Femur (tissue), 1 donor: Measurements from ENCODE around the gene IFIT5.
"Not testable (repeated sequence)": the region's sequence is repeated elsewhere in the genome, so short reads cannot be mapped to it uniquely, and the experiment has no call there.

Experiments
- DNase-seq: peaks from one replicate; pipeline ENCODE4 v3.0.0-alpha.2; 2017

The IFIT5 gene

GRCh38 chr10:89414146-89414878 lies at the start of gene IFIT5:
TSS of gene IFIT5 (plus strand) at chr10:89414568. CDS start at chr10:89414799, 231 bp downstream.
- peak; percentile 88 for DNase-seq

- DNase-seq: peak; percentile 19
Observed at GRCh38 chr10:89367529-89367928, 46.8 kb upstream of the IFIT5 start.

GRCh38 chr10:89368129-89368528 lies 46.2 kb upstream of the IFIT5 start:
- DNase-seq: no peak

- DNase-seq: peak; percentile 79
Observed at GRCh38 chr10:89369156-89370105, 44.9 kb upstream of the IFIT5 start.

- DNase-seq: no peak
Observed at GRCh38 chr10:89371079-89371478, 43.3 kb upstream of the IFIT5 start.

- DNase-seq: no peak
Observed at GRCh38 chr10:89371987-89372386, 42.4 kb upstream of the IFIT5 start.

- DNase-seq: peak; percentile 84
Observed at GRCh38 chr10:89373916-89374711, 40.3 kb upstream of the IFIT5 start.

- DNase-seq: no peak
Observed at GRCh38 chr10:89374713-89375141, 39.6 kb upstream of the IFIT5 start.

- DNase-seq: no peak
Observed at GRCh38 chr10:89377705-89378637, 36.4 kb upstream of the IFIT5 start, which contains the start of gene IFIT1B. TSS of gene IFIT1B (plus strand) at chr10:89378056. CDS start at chr10:89378136, 80 bp downstream.

- no peak for DNase-seq
Observed at GRCh38 chr10:89379103-89379502, 35.3 kb upstream of the IFIT5 start.

GRCh38 chr10:89382757-89383156 lies 31.6 kb upstream of the IFIT5 start:
- DNase-seq: no peak

GRCh38 chr10:89384474-89385340 lies 29.7 kb upstream of the IFIT5 start:
- no peak for DNase-seq

- no peak for DNase-seq
Observed at GRCh38 chr10:89388806-89389205, 25.6 kb upstream of the IFIT5 start.

GRCh38 chr10:89389254-89389653 lies 25.1 kb upstream of the IFIT5 start:
- DNase-seq: no peak

- no peak for DNase-seq
Observed at GRCh38 chr10:89390476-89391225, 23.7 kb upstream of the IFIT5 start.

GRCh38 chr10:89391226-89391576 lies 23.2 kb upstream of the IFIT5 start:
- not testable (repeated sequence) for DNase-seq

GRCh38 chr10:89391907-89392756 lies 22.2 kb upstream of the IFIT5 start, which contains the start of gene IFIT1:
TSS of gene IFIT1 (plus strand) at chr10:89392623. CDS start at chr10:89392713, 90 bp downstream.
- peak; percentile 82 for DNase-seq

- DNase-seq: peak; percentile 31
Observed at GRCh38 chr10:89392974-89393373, 21.4 kb upstream of the IFIT5 start.

GRCh38 chr10:89393898-89394297 lies 20.5 kb upstream of the IFIT5 start:
- no peak for DNase-seq
